NCI-H1092 (cell line): ENCODE results near the gene SAMD8.
A peak's percentile ranks its signal among the peaks of the same experiment; 100 is the strongest.
"Not testable (repeated sequence)": the region's sequence is repeated elsewhere in the genome, so short reads cannot be mapped to it uniquely, and the experiment has no call there.

Experiments
- DNase-seq: peaks from one replicate; lab custom pipeline; 2025; lab: John Stamatoyannopoulos, UW

Gene SAMD8

DNA sequence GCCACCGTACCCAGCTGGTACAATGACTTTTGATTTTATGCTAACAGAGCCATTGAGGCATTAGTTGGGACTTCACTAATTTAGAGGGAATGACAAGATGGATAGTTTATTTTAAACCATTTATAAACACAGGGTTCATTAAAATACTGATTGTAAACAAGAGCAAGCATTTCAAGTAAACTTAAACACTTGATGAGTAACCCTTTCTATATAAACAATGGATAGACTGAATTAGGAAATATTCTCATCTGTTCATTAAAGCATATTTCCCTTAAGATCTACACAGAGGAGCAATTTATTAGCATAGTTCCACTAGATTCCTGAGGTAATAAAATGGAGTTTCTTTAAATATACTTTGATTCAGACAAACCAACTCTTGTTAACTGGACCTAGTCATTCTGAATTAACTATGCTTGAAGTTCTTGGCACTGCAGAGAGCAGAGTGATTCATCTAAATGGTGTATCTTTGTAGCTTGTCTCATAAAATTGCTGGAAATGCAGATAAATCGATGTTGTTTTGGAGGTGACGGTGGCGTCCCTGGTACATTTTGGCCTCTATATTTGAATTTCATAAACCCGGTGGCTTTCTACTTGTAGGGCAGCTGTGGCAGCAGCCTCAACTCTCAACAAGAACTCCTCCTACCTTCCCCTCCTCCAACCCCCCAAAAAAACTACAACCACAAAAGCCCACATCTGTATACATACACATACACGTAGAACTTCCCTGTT, 83.7 kb downstream of the SAMD8 start:
- no peak for DNase-seq

DNA sequence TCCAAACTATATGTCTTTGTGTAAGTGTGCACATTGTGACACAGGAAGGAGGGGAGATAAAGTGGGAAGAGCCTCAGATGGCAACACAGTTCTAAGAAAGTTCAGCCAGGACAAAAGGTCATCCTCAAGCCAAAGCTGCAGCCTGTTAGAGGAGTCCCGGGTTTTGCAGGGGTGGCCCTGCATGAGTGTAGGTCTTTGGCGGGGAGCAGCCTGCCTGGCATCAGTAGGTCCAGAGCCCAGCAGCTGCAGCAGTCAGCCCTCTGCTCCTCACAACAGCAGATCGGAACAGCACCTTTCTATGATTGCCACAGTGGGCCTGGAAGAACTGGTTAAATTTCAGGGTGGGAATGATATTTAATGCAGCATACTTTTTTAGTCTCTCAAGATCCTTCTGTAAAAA, 85.6 kb downstream of the SAMD8 start:
- DNase-seq = no peak

DNA sequence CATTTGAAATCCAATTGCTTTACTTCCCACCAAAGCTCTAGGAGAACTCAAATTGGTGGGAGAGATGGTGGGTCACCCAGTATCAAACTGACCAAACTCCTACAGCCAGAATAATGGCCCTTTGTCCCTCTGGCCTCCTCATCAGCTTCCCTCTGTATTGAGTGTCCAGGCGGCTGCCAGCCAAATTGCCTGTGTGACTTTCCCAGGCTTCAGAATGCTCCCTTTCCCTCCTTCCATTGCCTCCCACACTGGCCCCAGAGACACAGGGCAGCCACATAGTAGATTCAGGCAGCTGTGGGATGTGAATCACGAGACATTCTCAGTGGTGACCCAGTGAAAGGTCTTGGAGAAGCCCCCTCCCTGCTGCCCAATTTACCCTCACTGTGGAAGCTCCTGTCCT, 86.5 kb downstream of the SAMD8 start:
- no peak for DNase-seq

DNA sequence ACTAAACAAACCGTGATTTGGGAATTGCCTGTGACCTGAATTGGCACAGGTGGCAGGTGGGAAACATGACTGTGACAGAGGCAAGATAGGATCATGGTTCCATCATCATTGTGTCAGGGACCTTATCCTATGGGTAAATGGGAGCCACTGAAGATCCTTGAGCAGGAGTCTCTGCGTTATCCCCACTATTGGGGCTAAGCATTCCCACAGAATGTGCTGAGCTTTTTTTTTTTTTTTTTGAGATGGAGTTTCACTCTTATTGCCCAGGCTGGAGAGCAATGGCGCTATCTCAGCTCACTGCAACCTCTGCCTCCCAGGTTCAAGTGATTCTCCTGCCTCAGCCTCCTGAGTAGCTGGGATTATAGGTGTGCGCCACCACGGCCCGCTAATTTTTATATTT, 88.5 kb downstream of the SAMD8 start:
- DNase-seq = not testable (repeated sequence)

DNA sequence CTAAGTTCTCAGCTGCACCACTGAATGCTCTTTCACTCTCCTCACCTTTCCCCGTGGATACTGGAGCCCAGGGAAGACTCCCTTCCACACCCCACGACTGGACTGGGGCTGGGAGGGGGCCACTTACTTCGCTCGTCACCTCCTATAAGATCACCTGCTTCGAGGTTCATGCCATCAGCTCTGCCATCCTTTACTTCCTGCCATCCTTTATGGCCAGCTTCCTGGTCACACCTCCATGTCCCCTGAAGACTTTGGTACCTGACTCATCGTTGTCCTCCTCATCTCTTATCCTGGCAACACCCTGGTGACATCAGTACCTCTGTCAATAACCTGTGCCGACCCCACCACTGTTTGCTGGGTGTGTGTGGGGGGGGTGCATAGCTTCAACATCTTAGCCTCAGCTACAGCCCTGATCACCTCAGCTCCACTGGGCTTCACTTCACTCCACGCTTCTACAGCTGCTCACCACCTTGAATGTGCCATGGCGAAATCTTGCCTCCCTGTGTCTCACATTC, 90.4 kb downstream of the SAMD8 start:
- DNase-seq = no peak

DNA sequence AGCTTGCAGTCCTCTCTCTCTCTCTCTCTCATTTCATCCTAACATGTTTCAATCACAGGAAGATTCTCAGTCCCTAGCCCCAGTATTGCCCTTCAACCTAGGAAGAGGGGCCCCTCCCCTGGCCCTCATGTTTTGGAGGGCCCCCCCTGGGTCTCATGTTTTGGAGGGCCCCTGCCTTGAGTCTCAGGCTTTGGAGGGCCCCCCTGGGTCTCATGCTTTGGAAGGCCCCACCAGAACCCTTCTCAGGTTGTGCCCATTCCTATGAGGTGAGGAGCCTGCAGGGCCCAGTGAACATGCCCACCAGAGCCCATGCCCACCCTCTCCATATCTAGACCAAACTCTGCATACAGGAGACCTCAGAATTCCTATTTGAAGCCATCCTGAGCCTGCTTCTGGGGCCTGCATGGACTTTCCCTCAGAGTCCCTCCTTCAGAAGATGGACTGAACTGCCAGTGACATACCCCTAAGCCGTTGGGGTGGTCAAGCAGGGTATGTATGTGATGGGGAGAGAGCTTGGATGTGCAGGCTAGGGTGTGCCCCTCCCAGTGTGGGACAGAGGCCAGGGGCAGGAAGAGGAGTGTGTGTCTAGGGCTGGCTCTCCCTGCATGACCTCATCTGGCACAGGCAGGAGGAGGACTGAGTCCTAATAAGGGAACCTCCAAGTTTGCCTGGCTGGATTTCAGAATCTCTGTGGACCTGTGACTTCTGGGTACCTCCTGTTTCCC, 91.0 kb downstream of the SAMD8 start:
- no peak for DNase-seq

DNA sequence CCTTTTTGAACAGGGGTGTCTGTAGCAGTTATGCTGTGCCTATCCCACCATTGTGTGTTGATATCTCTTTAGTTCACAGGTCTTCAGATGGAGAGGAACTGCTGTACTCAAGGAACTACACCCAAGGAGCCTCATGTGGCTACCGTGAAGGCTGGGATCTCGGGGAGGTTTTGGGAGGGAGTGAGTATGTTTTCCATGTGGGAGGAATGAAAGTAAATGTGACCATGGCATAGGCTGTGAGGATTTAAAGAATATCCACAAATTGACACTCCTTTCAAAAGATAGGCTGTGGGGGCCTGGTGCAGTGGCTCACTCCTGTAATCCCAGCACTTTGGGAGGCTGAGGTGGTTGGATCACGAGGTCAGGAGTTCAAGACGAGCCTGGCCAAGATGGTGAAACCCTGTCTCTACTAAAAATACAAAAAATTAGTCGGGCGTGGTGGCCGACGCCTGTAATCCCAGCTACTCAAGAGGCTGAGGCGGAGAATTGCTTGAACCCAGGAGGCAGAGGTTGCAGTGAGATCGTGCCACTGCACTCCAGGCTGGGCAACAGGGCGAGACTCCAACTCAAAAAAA, 91.7 kb downstream of the SAMD8 start:
- DNase-seq = not testable (repeated sequence)

DNA sequence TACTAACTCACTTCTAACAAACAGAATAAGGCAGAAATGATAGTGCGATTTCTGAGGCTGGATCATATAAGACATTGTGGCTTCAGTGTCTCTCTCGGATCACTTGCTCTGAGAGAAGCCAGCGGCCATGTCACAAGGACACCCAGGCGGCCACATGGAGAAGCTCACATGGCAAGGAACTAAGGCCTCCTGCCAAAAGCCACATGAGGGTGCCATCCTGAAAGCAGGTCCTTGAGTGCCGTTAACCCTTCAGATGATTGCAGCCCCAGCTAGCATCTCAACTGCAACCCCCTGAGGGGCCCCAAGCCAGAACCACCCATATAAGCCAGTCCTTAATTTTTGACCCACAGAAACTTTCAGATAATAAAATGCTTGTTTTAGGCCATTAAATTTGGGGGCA, 92.3 kb downstream of the SAMD8 start:
- no peak for DNase-seq

DNA sequence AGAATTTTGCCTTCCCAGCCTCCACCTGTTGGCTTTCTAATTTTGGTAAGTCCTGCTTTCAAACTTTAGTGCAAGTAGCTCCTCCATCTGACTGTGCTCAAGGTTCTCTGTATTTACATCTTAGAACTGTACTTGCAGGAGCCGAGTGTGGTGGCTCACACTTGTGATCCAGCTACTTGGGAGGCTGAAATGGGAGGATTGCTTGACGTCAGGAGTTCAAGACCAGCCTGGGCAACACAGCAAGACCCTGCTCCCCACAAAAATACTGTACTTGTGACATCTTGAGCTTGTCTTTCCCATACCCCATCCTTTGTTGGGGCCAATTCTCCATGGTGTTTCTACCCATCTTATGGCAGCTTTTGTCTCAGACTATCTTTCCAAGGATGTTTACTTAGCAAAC, 94.5 kb downstream of the SAMD8 start:
- no peak for DNase-seq

DNA sequence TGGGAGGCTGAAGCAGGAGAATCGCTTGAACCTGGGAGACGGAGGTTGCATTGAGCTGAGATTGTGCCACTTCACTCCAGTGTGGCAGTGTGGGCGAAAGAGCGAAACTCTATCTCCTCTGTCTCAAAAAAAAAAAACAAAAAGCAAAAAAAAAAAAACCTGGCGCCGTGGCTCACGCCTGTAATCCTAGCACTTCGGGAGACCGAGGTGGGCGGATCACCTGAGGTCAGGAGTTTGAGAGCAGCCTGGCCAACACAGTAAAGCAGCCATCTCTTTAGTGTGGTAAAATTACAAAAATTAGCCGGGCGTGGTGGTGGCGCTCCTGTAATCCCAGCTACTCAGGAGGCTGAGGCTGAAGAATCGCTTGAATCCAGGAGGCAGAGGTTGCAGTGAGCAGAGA, 95.2 kb downstream of the SAMD8 start:
- not testable (repeated sequence) for DNase-seq

DNA sequence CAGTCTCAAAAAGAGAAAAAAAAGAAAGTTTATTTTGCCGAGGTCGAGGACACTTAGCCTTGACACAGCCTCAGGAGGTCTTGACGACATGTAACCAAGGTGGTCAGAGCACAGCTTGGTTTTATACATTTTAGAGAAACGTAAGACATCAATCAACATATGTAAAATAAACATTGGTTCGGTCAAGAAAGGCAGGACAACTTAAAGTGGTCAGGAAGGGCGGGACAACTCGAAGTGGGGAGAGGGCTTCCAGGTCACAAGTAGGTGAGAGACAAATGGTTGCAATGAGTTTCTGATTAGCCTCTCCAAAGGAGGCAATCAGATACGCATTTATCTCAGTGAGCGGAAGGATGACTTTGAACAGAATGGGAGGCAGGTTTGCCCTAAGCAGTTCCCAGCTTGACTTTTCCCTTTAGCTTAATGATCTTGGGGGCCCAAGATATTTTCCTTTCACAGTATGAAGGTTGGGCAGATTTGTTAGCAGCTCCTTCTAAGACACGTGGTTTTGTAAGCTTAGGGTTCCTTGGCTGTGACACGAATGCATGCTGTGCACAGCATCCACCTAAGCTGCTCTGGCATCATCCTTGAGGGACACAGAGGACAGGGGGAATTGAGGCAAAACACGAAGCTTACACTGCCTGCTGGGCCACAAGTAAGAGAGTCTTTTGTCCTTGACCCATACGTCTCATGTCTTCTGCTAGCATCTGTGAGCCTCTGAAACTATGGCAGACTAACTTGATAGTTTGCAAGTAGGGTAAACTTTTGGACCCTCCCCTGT, 95.8 kb downstream of the SAMD8 start:
- DNase-seq = no peak

DNA sequence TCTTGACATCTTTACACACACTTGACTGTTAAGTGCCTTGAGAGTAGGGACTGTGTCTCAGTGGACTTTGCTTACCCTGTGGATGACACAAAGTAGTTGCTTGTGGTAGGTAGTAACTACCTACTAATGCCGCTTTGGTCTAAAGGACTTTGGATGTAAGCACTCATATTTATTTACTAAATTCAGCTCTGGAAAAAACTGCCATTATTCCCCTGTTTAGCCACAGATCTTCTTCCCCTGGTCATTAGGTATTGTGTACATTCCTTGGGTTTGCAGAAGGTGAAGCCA, 96.3 kb downstream of the SAMD8 start:
- no peak for DNase-seq

DNA sequence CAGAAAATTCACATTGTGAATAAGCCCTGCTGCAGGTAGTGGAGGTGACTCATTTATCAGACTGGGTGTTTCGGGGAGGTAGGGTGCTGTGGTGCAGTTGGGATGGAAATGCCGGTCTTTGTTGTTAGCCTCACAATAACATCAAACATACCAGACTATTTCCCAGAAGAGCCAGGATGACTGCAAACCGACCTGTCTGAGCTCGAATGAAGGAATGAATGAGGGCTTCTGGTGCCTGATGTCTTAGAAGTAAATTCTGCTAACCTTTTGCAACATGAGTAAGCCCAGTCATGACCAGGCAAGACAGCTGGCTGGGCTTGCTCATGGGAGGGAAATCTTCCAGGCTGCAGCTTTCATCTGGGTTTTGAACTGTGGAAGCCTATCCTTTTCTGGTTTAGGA, 96.7 kb downstream of the SAMD8 start:
- DNase-seq = no peak

DNA sequence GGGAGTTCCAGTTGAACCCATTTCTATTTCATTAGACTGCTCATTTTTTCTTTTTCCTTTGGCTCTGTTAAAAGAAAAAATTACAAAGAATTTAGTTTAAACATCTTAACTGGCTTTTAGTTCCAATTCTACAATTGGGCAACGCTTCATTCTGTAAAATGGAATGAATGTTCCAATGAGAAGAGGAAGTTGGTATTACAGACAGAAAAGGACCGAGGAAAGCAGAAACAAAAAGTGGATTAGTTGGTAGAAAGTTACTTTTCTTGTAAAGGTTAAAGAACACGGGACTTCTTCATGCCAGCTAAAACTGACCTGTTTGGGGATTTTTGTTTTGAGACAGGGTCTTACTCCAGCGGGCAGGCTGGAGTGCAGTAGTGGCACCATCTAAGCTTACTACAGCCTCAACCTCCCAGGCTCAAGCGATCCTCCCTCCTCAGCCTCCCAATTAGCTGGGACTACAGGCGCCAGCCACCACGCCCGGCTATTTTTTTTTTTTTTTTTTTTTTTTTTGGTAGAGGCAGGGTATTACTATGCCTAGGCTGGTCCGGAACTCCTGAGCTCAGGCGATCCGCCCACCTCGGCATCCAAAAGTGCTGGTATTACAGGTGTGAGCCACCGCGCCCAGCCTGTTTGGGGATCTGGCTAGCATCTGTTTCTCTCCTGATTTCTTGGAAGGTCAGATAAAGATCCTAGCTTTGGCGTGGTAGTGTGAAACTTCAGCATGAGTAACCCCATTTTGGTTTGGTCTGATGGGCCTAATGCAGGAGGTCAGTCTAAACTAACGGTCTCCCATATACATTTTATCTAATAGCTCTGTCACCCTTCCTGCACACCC, 97.8 kb downstream of the SAMD8 start:
- no peak for DNase-seq

DNA sequence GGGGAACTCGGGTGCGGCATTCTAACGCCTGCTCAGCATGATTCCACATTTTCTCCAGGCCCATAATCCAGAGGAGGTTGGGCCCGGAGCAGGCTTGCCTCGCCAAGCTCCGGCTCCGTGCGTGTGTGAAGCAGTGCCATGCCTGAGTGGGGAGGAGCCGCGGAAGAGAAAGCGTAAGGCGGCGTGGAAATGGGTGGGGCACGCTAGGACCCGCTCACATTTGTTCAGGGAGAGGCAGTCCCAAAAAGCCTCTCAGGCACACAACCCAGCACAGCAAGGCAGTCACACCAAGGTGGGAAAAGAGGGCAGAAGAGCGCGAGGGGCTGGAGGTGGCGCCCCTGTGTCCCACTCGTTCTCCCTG, 98.4 kb downstream of the SAMD8 start:
- DNase-seq = peak; percentile 42

DNA sequence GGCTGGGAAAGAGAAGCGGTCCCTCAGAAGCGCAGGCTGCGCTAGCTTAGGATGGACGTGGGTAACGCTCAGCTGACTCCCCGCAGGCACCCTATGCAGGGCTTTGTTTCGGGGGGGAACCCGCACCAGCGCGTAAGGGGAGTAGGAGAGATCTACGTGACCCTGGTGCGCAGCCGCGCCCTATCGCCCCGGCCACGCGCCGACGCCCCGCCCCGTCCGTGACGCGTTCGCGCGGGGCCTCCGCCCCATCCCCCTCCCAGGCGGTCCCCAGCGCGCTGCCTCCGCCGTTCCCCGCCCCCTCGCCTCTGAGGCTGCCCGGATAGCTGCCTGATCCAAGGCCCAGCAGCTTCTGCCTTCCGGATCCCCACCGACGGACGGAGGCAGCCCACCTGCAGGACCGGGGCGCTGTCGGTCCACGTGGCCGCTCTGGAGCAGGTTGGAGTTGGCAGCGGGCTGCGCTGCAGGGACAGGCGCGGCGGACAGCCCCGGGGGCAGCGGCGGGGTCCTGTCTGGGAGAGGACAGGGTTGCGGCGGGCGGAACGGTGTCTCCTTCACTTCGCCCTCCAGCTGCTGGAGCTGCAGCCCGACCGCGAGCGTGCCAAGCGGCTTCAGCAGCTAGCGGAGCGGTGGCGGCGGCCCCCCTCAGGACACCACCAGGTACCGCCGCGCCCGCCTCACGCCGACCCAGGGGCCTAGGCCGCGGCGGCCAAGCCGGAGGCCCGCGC, 99.0 kb downstream of the SAMD8 start, which contains the start of gene VDAC2:
VDAC2 (plus strand) TSS at position 515 of the 725 bp plus-strand sequence. CDS start 363 bp downstream, outside the sequence.
- DNase-seq = peak; percentile 74

DNA sequence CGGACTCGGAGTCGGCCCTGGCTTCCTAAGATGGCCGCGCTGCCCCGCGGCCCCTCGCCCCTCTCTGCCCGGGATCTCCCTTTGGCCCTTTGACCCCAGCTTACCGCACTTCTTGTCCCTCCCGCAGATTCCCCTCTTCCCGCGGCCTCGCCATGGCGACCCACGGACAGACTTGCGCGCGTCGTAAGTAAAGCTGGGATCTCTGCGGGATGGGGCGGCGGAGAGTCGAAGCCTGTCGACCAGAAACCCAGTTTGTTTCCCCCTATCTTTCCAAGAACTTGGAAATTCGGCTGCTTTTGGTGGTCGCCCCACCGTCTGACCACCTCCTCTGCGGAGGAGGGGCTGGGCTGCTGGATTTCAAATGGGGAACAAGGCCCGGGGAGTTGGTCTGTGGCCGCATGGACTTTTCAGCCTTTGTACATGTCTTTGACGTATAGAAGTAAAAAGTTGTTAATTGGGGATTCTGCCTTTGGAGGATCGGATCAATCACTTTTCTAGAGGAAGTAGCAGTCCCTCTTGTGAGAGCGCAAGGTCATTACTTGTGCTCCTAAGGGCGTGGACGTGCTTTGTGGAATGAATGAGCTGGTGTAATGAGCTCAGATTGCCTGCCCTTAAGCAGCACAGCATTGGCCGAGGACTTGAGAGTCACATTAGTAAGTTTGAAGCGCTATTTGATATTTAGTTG, 99.7 kb downstream of the SAMD8 start:
- DNase-seq = no peak

DNA sequence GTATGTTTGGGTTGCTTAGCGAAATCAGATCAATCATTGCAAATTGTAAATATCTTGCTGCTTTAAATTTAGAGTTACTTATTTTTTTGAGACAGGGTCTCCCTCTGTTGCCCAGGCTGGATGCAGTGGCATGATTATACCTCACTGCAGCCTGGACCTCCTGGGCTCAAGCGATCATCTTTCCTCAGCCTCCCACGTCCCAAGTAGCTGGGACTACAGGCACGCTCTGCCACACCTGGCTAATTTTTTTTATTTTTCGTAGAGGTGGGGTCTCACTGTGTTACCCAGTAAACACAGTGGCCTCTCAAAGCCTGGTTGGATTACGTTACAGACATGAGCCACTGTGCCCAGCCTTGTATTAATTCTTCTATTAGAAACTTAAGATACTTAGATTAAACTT, 100.9 kb downstream of the SAMD8 start:
- no peak for DNase-seq

DNA sequence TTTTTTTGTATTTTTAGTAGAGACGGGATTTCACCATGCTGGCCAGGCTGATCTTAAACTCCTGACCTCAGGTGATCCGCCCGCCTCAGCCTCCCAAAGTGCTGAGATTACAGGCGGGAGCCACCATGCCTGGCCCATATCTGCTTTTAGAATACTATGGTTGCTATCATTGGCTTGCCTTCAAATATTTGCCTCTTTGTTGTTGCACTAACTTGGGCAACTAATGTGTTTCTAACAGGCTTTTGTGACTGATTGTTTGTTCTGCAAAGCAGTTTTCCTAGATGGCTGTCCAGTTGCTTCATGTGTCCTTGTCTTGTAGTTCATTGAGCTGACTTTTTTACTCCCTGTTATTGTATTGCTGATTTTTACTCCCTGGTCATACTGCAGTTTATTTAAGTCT, 108.8 kb downstream of the SAMD8 start:
- no peak for DNase-seq

DNA sequence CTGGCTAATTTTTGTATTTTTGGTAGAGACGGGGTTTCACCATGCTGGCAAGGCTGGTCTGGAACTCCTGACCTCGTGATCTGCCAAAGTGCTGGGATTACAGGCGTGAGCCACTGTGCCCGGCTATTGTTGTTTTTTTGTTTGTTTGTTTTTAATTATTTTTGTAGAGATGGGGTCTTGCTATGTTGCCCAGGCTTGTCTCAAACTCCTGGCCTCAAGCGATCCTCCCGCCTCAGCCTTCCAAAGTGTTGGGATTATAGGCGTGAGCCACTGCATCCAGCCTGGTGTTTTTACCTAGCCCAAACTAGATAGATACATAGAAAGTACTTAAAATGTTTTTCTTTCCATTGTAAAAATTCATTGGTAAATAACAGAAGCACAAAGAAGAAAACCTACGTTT, 110.0 kb downstream of the SAMD8 start:
- DNase-seq = not testable (repeated sequence)
